ENCODE results near the gene APOD. TPM values are rescaled to one million over a fixed set of nuclear protein-coding genes. Genes with fewer than 3 reads are reported as not detected.

The APOD gene
- total and polyA plus RNA-seq, 2 of the 8 experiments (the other 6 are each of a cell fraction or from before 2014, with no cell fraction given) = not detected

- no peak overlapping the region for H3K14ac ChIP-seq (ENCODE audit: insufficient read length)
- no peak overlapping the region for H3K18ac ChIP-seq (ENCODE audit: extremely low read depth, low read length)
- no peak overlapping the region for H3K23ac ChIP-seq (ENCODE audit: insufficient read length)
- POLR2A ChIA-PET (ENCODE audit: partially characterized antibody) = no interaction called here
- H3K9ac ChIP-seq (replicated peaks in 1 of 4; ENCODE audit: extremely low read depth in 1 of 4, low read depth in 3 of 4, low read length in 3 of 4) = no peak overlapping the region
- H3K23me2 ChIP-seq (ENCODE audit: low read depth, low read length) = no peaks in the 10 kb centered on the region
- no peak overlapping the region for H4K91ac ChIP-seq (replicated peaks; ENCODE audit: insufficient read length, low read length)
- H3K36me3 ChIP-seq (ENCODE audit: control insufficient read depth in 2 of 4, insufficient read depth in 4 of 4, low read length in 3 of 4) = no peaks in the 10 kb centered on the region
- no peak overlapping the region for H3K4me3 ChIP-seq (ENCODE audit: extremely low read depth in 1 of 4, insufficient read depth in 2 of 4, low read depth in 3 of 4, low read length in 4 of 4)
- 91% methylated on average over 8 of the region's 8 CpGs; no CpG with 5 or more reads in 1 of the 2 experiments for WGBS, 2 experiments (ENCODE audit: extremely low coverage in 1 of 2, insufficient coverage in 1 of 2, insufficient read length in 1 of 2, insufficient replicate concordance in 2 of 2, low coverage in 1 of 2, low lambda C conversion rate in 2 of 2, missing lambda C conversion rate in 1 of 2)
- H3K4me1 ChIP-seq (replicated peaks in 1 of 4; ENCODE audit: control insufficient read depth in 3 of 4, insufficient read depth in 4 of 4, low read length in 3 of 4) = no peaks in the 10 kb centered on the region
- DNase-seq (ENCODE audit: low read depth in 1 of 2, low spot score in 2 of 2) (no peak), FAIRE-seq (no peak)
- H4K8ac ChIP-seq (ENCODE audit: extremely low read depth, insufficient read depth, low read length) = no peak overlapping the region
- no peak overlapping the region for H2BK120ac ChIP-seq (replicated peaks; ENCODE audit: low read depth, low read length)
- H3K4me2 ChIP-seq (ENCODE audit: insufficient read depth in 1 of 2, low read depth in 2 of 2, low read length in 2 of 2) = no peak overlapping the region
- no peaks in the 10 kb centered on the region for H3K27me3 ChIP-seq (replicated peaks in 1 of 4; ENCODE audit: control insufficient read depth in 3 of 4, extremely low read depth in 1 of 4, insufficient read depth in 3 of 4, low read length in 3 of 4)
- H4K20me1 ChIP-seq (replicated peaks in 1 of 2; ENCODE audit: control insufficient read depth in 1 of 2, insufficient read depth in 2 of 2, low read length in 2 of 2) = no peaks in the 10 kb centered on the region
- CTCF ChIA-PET (ENCODE audit: partially characterized antibody) = interaction anchor here (1.0 to 1.6 kb wide), 3 partner anchors 12 to 253 kb away, joined by 3 to 4 read pairs (median 3); partner anchors contain the start of gene APOD
- no peak overlapping the region for H2AK5ac ChIP-seq (ENCODE audit: low read depth, low read length)
- no peak overlapping the region for H3K27ac ChIP-seq (ENCODE audit: low read depth, low read length)
- H3K9me3 ChIP-seq (ENCODE audit: insufficient read depth in 2 of 2, low read depth in 1 of 2, low read length in 1 of 2) = peaks cover 5 to 12% of the 10 kb centered on the region in 2 experiments; a peak in 3 of 4 replicates
- no peak overlapping the region for H3K56ac ChIP-seq (replicated peaks; ENCODE audit: insufficient read length, low read depth, low read length)
- no peak overlapping the region for H2BK15ac ChIP-seq (ENCODE audit: low read length)
- H2AFZ ChIP-seq (ENCODE audit: low read length) = no peak overlapping the region
- no peak overlapping the region for H2BK20ac ChIP-seq (ENCODE audit: low read length)
- no peak overlapping the region for H4K5ac ChIP-seq (ENCODE audit: insufficient read length, low read depth, low read length)
- no peak overlapping the region for H2BK12ac ChIP-seq (ENCODE audit: low read depth, low read length)
- H3K79me1 ChIP-seq (ENCODE audit: low read depth, low read length) = no peaks in the 10 kb centered on the region
- H3K79me2 ChIP-seq (ENCODE audit: control insufficient read depth in 1 of 2, insufficient read depth in 2 of 2, low read length in 2 of 2) = no peaks in the 10 kb centered on the region
- H3K4ac ChIP-seq (replicated peaks; ENCODE audit: insufficient read length, low read depth, low read length) = no peak overlapping the region
- no peak overlapping the region for H2BK5ac ChIP-seq (ENCODE audit: low read depth, low read length)
- TF ChIP-seq SIN3A (conservative IDR thresholded peaks at IDR 0.05 in 1 of 2, IDR thresholded peaks at IDR 0.05 in 1 of 2; ENCODE audit: low read depth in 1 of 2, low read length in 2 of 2) (no peak), POU5F1 (IDR thresholded peaks at IDR 0.05; ENCODE audit: low read depth, low read length) (no peak), TAF7 (optimal IDR thresholded peaks at IDR 0.05; ENCODE audit: borderline replicate concordance, low read depth, low read length) (no peak), MAX (IDR thresholded peaks at IDR 0.05) (no peak), CTBP2 (IDR thresholded peaks at IDR 0.05; ENCODE audit: borderline replicate concordance, insufficient read depth, insufficient read length, low read length) (no peak), CEBPB (IDR thresholded peaks at IDR 0.05; ENCODE audit: low read depth, low read length) (no peak), SUZ12 (IDR thresholded peaks at IDR 0.05; ENCODE audit: low read length) (no peak), SIRT6 (IDR thresholded peaks at IDR 0.05; ENCODE audit: low read length) (no peak), SAP30 (IDR thresholded peaks at IDR 0.05; ENCODE audit: insufficient read depth, insufficient replicate concordance, low read length) (no peak), KDM5A (IDR thresholded peaks at IDR 0.05; ENCODE audit: low read length) (no peak), SP2 (IDR thresholded peaks at IDR 0.05; ENCODE audit: low read length) (no peak), RAD21 (IDR thresholded peaks at IDR 0.05 in 1 of 2, conservative IDR thresholded peaks at IDR 0.05 in 1 of 2; ENCODE audit: low read depth in 2 of 2, low read length in 2 of 2) (no peak)
Measured at GRCh38 chr3:195595785-195596531, 12.2 kb upstream of the APOD start.
